OCI-LY1 (cell line): Measurements from ENCODE around the gene FAM83F.

Source experiments
- H2AFZ ChIP-seq: fragments of 200-600 bp; sonication (generic), shearing (Covaris generic); 2 replicates; pipeline ENCODE4 v1.6.0; 2014; ENCODE audit warnings: antibody characterized with exemption, mild to moderate bottlenecking, low read length
- H3F3A ChIP-seq: fragments of 200-600 bp; sonication (generic), shearing (Covaris generic); 2 replicates; pipeline ENCODE4 v1.6.0; 2014; ENCODE audit warnings: mild to moderate bottlenecking, antibody characterized with exemption, low read length, moderate library complexity; ENCODE audit not compliant: insufficient read depth
- H3K27ac ChIP-seq: fragments of 200-600 bp; sonication (generic); 2 replicates; pipeline ENCODE4 v1.5.1; 2014; ENCODE audit warnings: low read length, mixed run types, mild to moderate bottlenecking, low read depth; ENCODE audit not compliant: poor library complexity, severe bottlenecking
- H3K27me3 ChIP-seq: fragments of 200-600 bp; sonication (generic); 2 replicates; pipeline ENCODE4 v1.6.0; 2014; ENCODE audit warnings: antibody characterized with exemption, mild to moderate bottlenecking, low read length, moderate library complexity; ENCODE audit not compliant: insufficient read depth
- H3K36me3 ChIP-seq: fragments of 200-600 bp; sonication (generic); 2 replicates; pipeline ENCODE4 v1.6.1; 2014; ENCODE audit warnings: mild to moderate bottlenecking, antibody characterized with exemption, low read length, moderate library complexity, mixed read lengths; ENCODE audit not compliant: insufficient read depth
- H3K4me1 ChIP-seq: fragments of 200-600 bp; sonication (generic); 2 replicates; pipeline ENCODE4 v1.5.1; 2014; ENCODE audit warnings: mild to moderate bottlenecking, low read length, moderate library complexity; ENCODE audit not compliant: insufficient read depth, severe bottlenecking
- H3K4me2 ChIP-seq: fragments of 200-600 bp; sonication (generic), shearing (Covaris generic); 2 replicates; pipeline ENCODE4 v1.6.1; 2014; ENCODE audit warnings: low read length
- H3K4me3 ChIP-seq: fragments of 200-600 bp; sonication (generic); 2 replicates; pipeline ENCODE4 v1.5.1; 2014; ENCODE audit warnings: low read length, low read depth, mild to moderate bottlenecking, mixed read lengths; ENCODE audit not compliant: poor library complexity, severe bottlenecking
- H3K79me2 ChIP-seq: fragments of 200-600 bp; shearing (Covaris generic); 2 replicates; pipeline ENCODE4 v1.6.1; 2016; ENCODE audit warnings: mixed run types, low read length, mixed read lengths; ENCODE audit not compliant: insufficient read depth
- H3K9ac ChIP-seq: fragments of 200-600 bp; sonication (generic), shearing (Covaris generic); 2 replicates; pipeline ENCODE4 v1.6.1; 2014; ENCODE audit warnings: mild to moderate bottlenecking, low read length, mixed read lengths
- H3K9me2 ChIP-seq: fragments of 200-600 bp; sonication (generic), shearing (Covaris generic); 2 replicates; pipeline ENCODE4 v1.6.1; 2014; ENCODE audit warnings: low read depth, mild to moderate bottlenecking, low read length, mixed read lengths
- H3K9me3 ChIP-seq: fragments of 200-600 bp; shearing (Covaris generic); 2 replicates; pipeline ENCODE4 v1.6.1; 2014; ENCODE audit warnings: low read length, mixed read lengths
- H4K20me1 ChIP-seq: fragments of 200-600 bp; sonication (generic), shearing (Covaris generic); 2 replicates; pipeline ENCODE4 v1.6.0; 2016; ENCODE audit warnings: mild to moderate bottlenecking, low read length; ENCODE audit not compliant: insufficient read depth
- EZH2 ChIP-seq: fragments of 200-600 bp; sonication (generic), shearing (Covaris generic); IDR thresholded peaks from 2 replicates; pipeline ENCODE4 v1.8.0; 2017; ENCODE audit warnings: borderline replicate concordance, mixed run types, mild to moderate bottlenecking, antibody characterized with exemption, low read length, moderate library complexity, mixed read lengths
- TF ChIP-seq, protein P1 (sequence below): fragments of 200-600 bp; sonication (generic), shearing (Covaris generic); IDR thresholded peaks from 2 replicates; pipeline ENCODE4 v1.5.1; 2017; ENCODE audit warnings: mild to moderate bottlenecking, antibody characterized with exemption, low read length, moderate library complexity, mixed read lengths

Gene FAM83F

GRCh38 chr22:40056559-40056958, 61.8 kb downstream of the FAM83F start:
- TF ChIP-seq, protein P1, sequence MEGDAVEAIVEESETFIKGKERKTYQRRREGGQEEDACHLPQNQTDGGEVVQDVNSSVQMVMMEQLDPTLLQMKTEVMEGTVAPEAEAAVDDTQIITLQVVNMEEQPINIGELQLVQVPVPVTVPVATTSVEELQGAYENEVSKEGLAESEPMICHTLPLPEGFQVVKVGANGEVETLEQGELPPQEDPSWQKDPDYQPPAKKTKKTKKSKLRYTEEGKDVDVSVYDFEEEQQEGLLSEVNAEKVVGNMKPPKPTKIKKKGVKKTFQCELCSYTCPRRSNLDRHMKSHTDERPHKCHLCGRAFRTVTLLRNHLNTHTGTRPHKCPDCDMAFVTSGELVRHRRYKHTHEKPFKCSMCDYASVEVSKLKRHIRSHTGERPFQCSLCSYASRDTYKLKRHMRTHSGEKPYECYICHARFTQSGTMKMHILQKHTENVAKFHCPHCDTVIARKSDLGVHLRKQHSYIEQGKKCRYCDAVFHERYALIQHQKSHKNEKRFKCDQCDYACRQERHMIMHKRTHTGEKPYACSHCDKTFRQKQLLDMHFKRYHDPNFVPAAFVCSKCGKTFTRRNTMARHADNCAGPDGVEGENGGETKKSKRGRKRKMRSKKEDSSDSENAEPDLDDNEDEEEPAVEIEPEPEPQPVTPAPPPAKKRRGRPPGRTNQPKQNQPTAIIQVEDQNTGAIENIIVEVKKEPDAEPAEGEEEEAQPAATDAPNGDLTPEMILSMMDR: no peak
- no peak for TF ChIP-seq EZH2
- H3K4me2 ChIP-seq: no peak overlapping the region

DNA sequence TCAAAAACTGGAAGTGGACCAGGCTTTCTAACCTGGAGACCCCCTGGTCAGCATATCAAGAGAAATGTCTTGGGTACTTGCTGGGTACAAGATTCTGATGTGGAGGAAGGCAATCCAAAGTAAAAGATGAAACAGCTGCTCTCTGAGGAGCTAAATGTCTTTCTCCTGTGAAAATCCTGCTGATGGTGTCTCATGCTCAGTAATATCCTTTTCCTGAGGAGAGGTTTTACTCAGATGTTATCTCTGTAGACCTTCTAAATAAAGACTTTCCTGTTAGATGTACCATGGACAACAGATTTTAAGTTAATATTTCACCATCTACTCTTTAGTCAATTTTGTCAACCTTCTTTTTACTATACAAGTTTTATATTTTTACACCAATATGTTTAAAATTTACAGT, 62.9 kb downstream of the FAM83F start:
- Histone ChIP-seq H3K4me1 (peaks cover 53% of the 10 kb centered on the region), H3K27ac (peak overlapping the region; percentile 43), H3K4me3 (no peak overlapping the region), H3K9me3 (no peaks in the 10 kb centered on the region), H2AFZ (no peak overlapping the region), H3K36me3 (no peaks in the 10 kb centered on the region), H3F3A (no peaks in the 10 kb centered on the region), H3K4me2 (no peak overlapping the region), H4K20me1 (no peaks in the 10 kb centered on the region), H3K9ac (no peak overlapping the region; the same call in 1 of the 2 replicates), H3K27me3 (no peaks in the 10 kb centered on the region), H3K9me2 (no peaks in the 10 kb centered on the region), H3K79me2 (peaks cover 88% of the 10 kb centered on the region)
- TF ChIP-seq, protein P1: no peak
- no peak for TF ChIP-seq EZH2

More at GRCh38 chr22:40056559-40056958, 61.8 kb downstream of the FAM83F start:
- no peaks in the 10 kb centered on the region for H3F3A ChIP-seq
- peaks cover 91% of the 10 kb centered on the region for H3K79me2 ChIP-seq
- no peaks in the 10 kb centered on the region for H3K27me3 ChIP-seq
- no peaks in the 10 kb centered on the region for H3K9me3 ChIP-seq
- no peak overlapping the region for H2AFZ ChIP-seq
- H3K9ac ChIP-seq: no peak overlapping the region
- no peaks in the 10 kb centered on the region for H3K9me2 ChIP-seq
- peaks cover 64% of the 10 kb centered on the region for H3K4me1 ChIP-seq
- no peaks in the 10 kb centered on the region for H3K36me3 ChIP-seq
- H3K4me3 ChIP-seq: no peak overlapping the region
- H3K27ac ChIP-seq: peak overlapping the region; percentile 85
- no peaks in the 10 kb centered on the region for H4K20me1 ChIP-seq

DNA sequence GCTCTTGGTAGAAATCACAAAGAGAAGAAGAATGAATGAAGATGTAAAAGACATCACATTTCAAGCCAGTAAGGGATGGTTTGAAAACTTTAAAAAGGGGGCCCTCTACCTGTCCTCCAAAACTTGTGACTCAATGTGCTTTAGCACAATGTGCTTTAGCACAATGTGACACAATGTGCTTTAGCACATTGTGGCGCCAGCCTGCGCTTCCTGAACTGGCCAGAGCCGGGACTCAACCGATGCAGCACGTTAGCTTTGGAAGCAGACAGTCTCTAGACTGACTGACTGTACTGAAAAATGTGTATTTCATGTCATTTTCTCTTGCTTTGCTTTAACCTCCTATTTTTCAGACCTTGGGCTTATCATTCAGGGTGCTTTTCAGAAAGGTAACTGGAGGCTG, 63.5 kb downstream of the FAM83F start:
- no peaks in the 10 kb centered on the region for H3K27me3 ChIP-seq
- no peaks in the 10 kb centered on the region for H3K9me3 ChIP-seq
- no peak overlapping the region for H3K4me3 ChIP-seq
- no peaks in the 10 kb centered on the region for H3K36me3 ChIP-seq
- H2AFZ ChIP-seq: no peak overlapping the region
- TF ChIP-seq EZH2: no peak
- TF ChIP-seq, protein P1: no peak
- peak overlapping the region; percentile 43 for H3K27ac ChIP-seq
- peaks cover 88% of the 10 kb centered on the region for H3K79me2 ChIP-seq
- H4K20me1 ChIP-seq: no peaks in the 10 kb centered on the region
- H3K9ac ChIP-seq: peak overlapping the region; percentile 0; the same call in 1 of the 2 replicates
- H3F3A ChIP-seq: no peaks in the 10 kb centered on the region
- peaks cover 47% of the 10 kb centered on the region for H3K4me1 ChIP-seq
- H3K9me2 ChIP-seq: no peaks in the 10 kb centered on the region
- H3K4me2 ChIP-seq: peak overlapping the region; percentile 15; the same call in 1 of the 2 replicates
